ENCODE data around the gene AZGP1. TPM values are rescaled to one million over a fixed set of nuclear protein-coding genes. Genes with fewer than 3 reads are reported as not detected.

The AZGP1 gene
- total RNA-seq, 4 donors from 2014 or later: 68.7 to 182 (median 111) TPM

DNA sequence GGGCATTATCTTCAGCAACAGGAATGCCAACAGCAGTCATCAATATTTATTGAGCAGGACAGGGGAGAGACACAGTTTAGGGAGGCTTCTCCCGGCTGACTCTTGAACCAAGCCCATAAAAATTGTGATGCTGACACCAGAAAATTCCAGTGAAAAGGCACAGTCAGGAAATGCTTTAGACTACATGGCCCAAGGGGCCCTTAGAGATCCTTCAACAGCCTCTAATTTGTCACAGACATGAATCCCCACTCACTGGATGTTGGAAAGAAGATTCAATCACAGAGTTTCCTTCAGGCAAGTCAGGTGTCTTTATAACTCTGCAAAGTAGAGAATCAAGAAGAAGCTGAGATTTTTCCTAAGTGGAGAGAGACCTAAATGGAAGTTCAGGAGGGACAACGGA lies 47.6 kb downstream of the AZGP1 start:
- H3K36me3 ChIP-seq: peaks cover 0 to under 1% (median 0%) of the 10 kb centered on the region in 3 donors
- no peak overlapping the region for H3K4me3 ChIP-seq
- no peaks in the 10 kb centered on the region for H3K27me3 ChIP-seq
- TF ChIP-seq, protein P1, sequence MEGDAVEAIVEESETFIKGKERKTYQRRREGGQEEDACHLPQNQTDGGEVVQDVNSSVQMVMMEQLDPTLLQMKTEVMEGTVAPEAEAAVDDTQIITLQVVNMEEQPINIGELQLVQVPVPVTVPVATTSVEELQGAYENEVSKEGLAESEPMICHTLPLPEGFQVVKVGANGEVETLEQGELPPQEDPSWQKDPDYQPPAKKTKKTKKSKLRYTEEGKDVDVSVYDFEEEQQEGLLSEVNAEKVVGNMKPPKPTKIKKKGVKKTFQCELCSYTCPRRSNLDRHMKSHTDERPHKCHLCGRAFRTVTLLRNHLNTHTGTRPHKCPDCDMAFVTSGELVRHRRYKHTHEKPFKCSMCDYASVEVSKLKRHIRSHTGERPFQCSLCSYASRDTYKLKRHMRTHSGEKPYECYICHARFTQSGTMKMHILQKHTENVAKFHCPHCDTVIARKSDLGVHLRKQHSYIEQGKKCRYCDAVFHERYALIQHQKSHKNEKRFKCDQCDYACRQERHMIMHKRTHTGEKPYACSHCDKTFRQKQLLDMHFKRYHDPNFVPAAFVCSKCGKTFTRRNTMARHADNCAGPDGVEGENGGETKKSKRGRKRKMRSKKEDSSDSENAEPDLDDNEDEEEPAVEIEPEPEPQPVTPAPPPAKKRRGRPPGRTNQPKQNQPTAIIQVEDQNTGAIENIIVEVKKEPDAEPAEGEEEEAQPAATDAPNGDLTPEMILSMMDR (IDR thresholded peaks at IDR 0.05): no peak
- TF ChIP-seq EP300 (IDR thresholded peaks at IDR 0.05): no peak
- TF ChIP-seq POLR2A (IDR thresholded peaks at IDR 0.05): no peak
- no peaks in the 10 kb centered on the region for H3K9me3 ChIP-seq
- 55 to 58% methylated on average over 2 of the region's 2 CpGs for WGBS, 2 donors
- peaks cover 0 to 13% (median 5%) of the 10 kb centered on the region in 4 donors for H3K4me1 ChIP-seq
- no peak overlapping the region for H3K27ac ChIP-seq
- DNase-seq (ENCODE audit: low spot score in 2 of 2): no peak

DNA sequence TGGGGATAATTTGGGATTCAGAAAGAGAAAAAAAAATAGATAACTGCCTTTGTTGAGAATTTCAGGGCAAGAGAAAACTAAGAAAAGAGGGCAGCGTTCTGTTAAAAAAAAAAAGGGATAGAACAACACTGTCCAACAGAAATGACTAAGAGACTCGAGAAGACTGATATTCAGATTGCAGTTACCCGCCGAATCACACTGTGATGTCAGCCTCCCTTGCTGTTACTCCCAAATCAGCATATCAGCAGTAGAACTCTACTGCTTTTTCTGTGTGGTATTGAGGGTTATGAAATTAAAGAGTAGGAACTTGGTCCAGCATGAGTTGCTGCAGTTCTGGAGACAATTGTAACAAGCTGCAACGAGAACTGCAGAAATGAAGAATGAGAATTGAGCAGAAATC lies 48.3 kb downstream of the AZGP1 start:
- 45 to 70% methylated on average over 5 of the region's 5 CpGs for WGBS, 2 donors
- peaks cover 0 to 5% (median 0%) of the 10 kb centered on the region in 3 donors for H3K36me3 ChIP-seq
- H3K4me1 ChIP-seq: peaks cover 0 to 13% (median 5%) of the 10 kb centered on the region in 4 donors
- H3K27ac ChIP-seq: no peak overlapping the region
- no peaks in the 10 kb centered on the region for H3K27me3 ChIP-seq
- no peaks in the 10 kb centered on the region for H3K9me3 ChIP-seq
- no peak for DNase-seq (ENCODE audit: low spot score in 2 of 2)
- no peak overlapping the region for H3K4me3 ChIP-seq
- no peak for TF ChIP-seq EP300 (IDR thresholded peaks at IDR 0.05)
- TF ChIP-seq, protein P1 (IDR thresholded peaks at IDR 0.05): no peak
- no peak for TF ChIP-seq POLR2A (IDR thresholded peaks at IDR 0.05)

DNA sequence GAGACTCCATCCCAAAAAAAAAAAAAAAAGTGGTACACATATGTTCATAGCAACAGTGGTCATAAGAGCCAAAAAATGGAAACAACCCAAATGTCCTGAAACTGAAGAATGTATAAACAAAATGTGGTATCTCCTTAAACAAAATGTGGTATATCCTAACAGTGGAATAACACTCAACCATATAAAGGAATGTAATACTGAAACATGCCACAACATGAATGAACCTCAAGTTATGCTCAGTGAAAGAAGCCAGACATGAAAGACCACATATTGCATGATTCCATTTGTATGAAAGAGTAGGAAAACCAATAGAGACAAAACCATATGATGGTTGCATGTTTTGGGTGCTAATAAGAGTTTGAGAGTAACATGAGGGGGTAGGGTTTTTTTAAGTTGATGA lies 49.5 kb downstream of the AZGP1 start:
- TF ChIP-seq, protein P1 (IDR thresholded peaks at IDR 0.05): no peak
- TF ChIP-seq POLR2A (IDR thresholded peaks at IDR 0.05): no peak
- no peak for TF ChIP-seq EP300 (IDR thresholded peaks at IDR 0.05)
- Histone ChIP-seq H3K4me1 (peaks cover 0 to 13% (median 5%) of the 10 kb centered on the region in 4 donors), H3K4me3 (no peak overlapping the region), H3K36me3 (peaks cover 0 to 5% (median 0%) of the 10 kb centered on the region in 3 donors), H3K27me3 (no peaks in the 10 kb centered on the region), H3K9me3 (no peaks in the 10 kb centered on the region), H3K27ac (no peak overlapping the region)
- no peak for DNase-seq (ENCODE audit: low spot score in 2 of 2)

DNA sequence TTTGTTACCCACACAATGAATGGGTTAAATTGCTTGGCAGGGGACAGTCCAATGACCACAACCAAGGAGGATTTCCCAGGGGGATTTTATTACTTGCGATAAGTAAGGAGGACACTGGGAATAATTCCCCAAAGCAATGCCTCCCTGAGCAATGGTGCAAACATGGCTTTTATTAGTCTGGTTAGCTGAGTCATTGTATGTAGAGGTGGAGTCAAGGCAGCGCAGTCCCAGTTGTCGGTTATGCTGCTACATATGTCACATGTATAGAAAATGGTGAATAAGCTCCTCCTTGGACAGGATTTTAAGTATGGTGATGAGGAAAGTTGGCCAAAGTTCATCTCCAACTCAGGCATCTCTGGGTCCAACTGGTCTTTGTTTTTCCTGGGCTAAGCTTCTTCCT lies 52.6 kb downstream of the AZGP1 start:
- Histone ChIP-seq H3K4me1 (peaks cover 0 to 20% (median 10%) of the 10 kb centered on the region in 4 donors), H3K36me3 (peaks cover 0 to 5% (median 0%) of the 10 kb centered on the region in 3 donors), H3K27ac (no peak overlapping the region), H3K9me3 (no peaks in the 10 kb centered on the region), H3K27me3 (no peaks in the 10 kb centered on the region), H3K4me3 (no peak overlapping the region)
- no peak for DNase-seq (ENCODE audit: low spot score in 2 of 2)
- WGBS, 2 donors: 85 to 91% methylated on average over 3 of the region's 3 CpGs
- TF ChIP-seq, protein P1 (IDR thresholded peaks at IDR 0.05): no peak
- TF ChIP-seq POLR2A (IDR thresholded peaks at IDR 0.05): no peak
- no peak for TF ChIP-seq EP300 (IDR thresholded peaks at IDR 0.05)

DNA sequence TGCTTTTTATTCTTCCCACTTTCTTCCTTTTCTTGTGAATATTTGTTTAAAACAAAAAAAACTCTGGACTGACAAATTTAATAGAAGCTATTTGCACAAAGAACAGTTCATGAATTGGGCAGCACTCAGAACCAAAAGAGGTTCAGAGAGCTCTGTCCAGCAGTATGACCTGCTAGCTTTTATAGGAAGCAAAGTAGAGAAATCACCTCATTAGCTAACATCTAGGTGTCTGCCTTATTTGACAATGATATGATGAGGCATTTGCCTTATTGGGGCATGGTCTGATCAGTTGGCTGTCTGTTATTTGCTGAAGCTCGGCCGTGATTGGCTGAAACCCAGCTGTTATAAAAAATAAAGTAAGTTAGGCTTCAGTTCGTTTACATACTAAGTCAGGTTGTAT lies 55.7 kb downstream of the AZGP1 start:
- WGBS, 2 donors: 79% methylated on average over 3 of the region's 3 CpGs
- Histone ChIP-seq H3K27ac (peak overlapping the region in 2 of 4 donors; percentile 94 to 96), H3K27me3 (no peaks in the 10 kb centered on the region), H3K36me3 (peaks cover 0 to 20% (median 0%) of the 10 kb centered on the region in 3 donors), H3K4me3 (peak overlapping the region; percentile 70 to 85 (median 82)), H3K9me3 (no peaks in the 10 kb centered on the region), H3K4me1 (peaks cover 0 to 51% (median 29%) of the 10 kb centered on the region in 4 donors)
- no peak for TF ChIP-seq EP300 (IDR thresholded peaks at IDR 0.05)
- TF ChIP-seq POLR2A (IDR thresholded peaks at IDR 0.05): no peak
- TF ChIP-seq, protein P1 (IDR thresholded peaks at IDR 0.05): no peak
- DNase-seq (ENCODE audit: low spot score in 2 of 2): no peak
